OCI-LY1 (cell line): ENCODE measurements around the gene PTPN18.

Experiments
- CTCF ChIP-seq: fragments of 200-600 bp; sonication (generic), shearing (Covaris generic); IDR thresholded peaks from 2 replicates; pipeline ENCODE4 v1.5.1; 2017; ENCODE audit warnings: mild to moderate bottlenecking, antibody characterized with exemption, low read length, moderate library complexity, mixed read lengths
- EZH2 ChIP-seq: fragments of 200-600 bp; sonication (generic), shearing (Covaris generic); IDR thresholded peaks from 2 replicates; pipeline ENCODE4 v1.8.0; 2017; ENCODE audit warnings: borderline replicate concordance, mixed run types, mild to moderate bottlenecking, antibody characterized with exemption, low read length, moderate library complexity, mixed read lengths

GRCh38 chr2:130338793-130339345, 17.0 kb upstream of the PTPN18 start:
- TF ChIP-seq CTCF (no peak), EZH2 (no peak)
